Measurements from ENCODE around the gene TEX261. TPM values are rescaled to one million over a fixed set of nuclear protein-coding genes. Genes with fewer than 3 reads are reported as not detected.

Gene TEX261
- total and polyA plus RNA-seq, 4 donors: 25.2 to 61.7 (median 43.5) TPM

GRCh38 chr2:70961648-70961994, 33.1 kb downstream of the TEX261 start:
- DNase-seq (ENCODE audit: low read depth in 4 of 6, low spot score in 6 of 6): no peak

GRCh38 chr2:70960833-70961647, 33.6 kb downstream of the TEX261 start:
- no peaks in the 10 kb centered on the region for H3K9me3 ChIP-seq (ENCODE audit: control insufficient read depth, insufficient read depth, low read length)
- peaks cover 31% of the 10 kb centered on the region for H3K27me3 ChIP-seq (ENCODE audit: control insufficient read depth, insufficient read depth, low read length)
- no peak overlapping the region for H3K4me3 ChIP-seq (ENCODE audit: low read depth, low read length)
- no peaks in the 10 kb centered on the region for H3K36me3 ChIP-seq (ENCODE audit: control insufficient read depth, insufficient read depth, low read length)
- WGBS (ENCODE audit: insufficient coverage): 63% methylated on average over 14 of the region's 14 CpGs
- peaks cover 10% of the 10 kb centered on the region for H3K4me1 ChIP-seq (ENCODE audit: control insufficient read depth, insufficient read depth, low read length)
- no peak for DNase-seq (ENCODE audit: low read depth in 4 of 6, low spot score in 6 of 6)
- H3K27ac ChIP-seq (ENCODE audit: low read depth, low read length): no peak overlapping the region

More at GRCh38 chr2:70961648-70961994, 33.1 kb downstream of the TEX261 start:
- H3K36me3 ChIP-seq (ENCODE audit: control insufficient read depth, insufficient read depth, low read length): no peaks in the 10 kb centered on the region
- H3K4me1 ChIP-seq (ENCODE audit: control insufficient read depth, insufficient read depth, low read length): peaks cover 10% of the 10 kb centered on the region
- H3K27ac ChIP-seq (ENCODE audit: low read depth, low read length): no peak overlapping the region
- 90% methylated on average over 2 of the region's 4 CpGs for WGBS (ENCODE audit: insufficient coverage)
- H3K27me3 ChIP-seq (ENCODE audit: control insufficient read depth, insufficient read depth, low read length): peaks cover 31% of the 10 kb centered on the region
- H3K4me3 ChIP-seq (ENCODE audit: low read depth, low read length): no peak overlapping the region
- no peaks in the 10 kb centered on the region for H3K9me3 ChIP-seq (ENCODE audit: control insufficient read depth, insufficient read depth, low read length)

GRCh38 chr2:70959851-70960832, 34.5 kb downstream of the TEX261 start:
- Histone ChIP-seq H3K27me3 (ENCODE audit: control insufficient read depth, insufficient read depth, low read length) (peaks cover 25% of the 10 kb centered on the region), H3K4me3 (ENCODE audit: low read depth, low read length) (no peak overlapping the region), H3K4me1 (ENCODE audit: control insufficient read depth, insufficient read depth, low read length) (peaks cover 9% of the 10 kb centered on the region), H3K27ac (ENCODE audit: low read depth, low read length) (no peak overlapping the region), H3K36me3 (ENCODE audit: control insufficient read depth, insufficient read depth, low read length) (no peaks in the 10 kb centered on the region), H3K9me3 (ENCODE audit: control insufficient read depth, insufficient read depth, low read length) (no peaks in the 10 kb centered on the region)
- no peak for DNase-seq (ENCODE audit: low read depth in 4 of 6, low spot score in 6 of 6)
- 84% methylated on average over 15 of the region's 17 CpGs for WGBS (ENCODE audit: insufficient coverage)

GRCh38 chr2:70959271-70959761, 35.4 kb downstream of the TEX261 start:
- no peaks in the 10 kb centered on the region for H3K9me3 ChIP-seq (ENCODE audit: control insufficient read depth, insufficient read depth, low read length)
- H3K27ac ChIP-seq (ENCODE audit: low read depth, low read length): no peak overlapping the region
- H3K4me1 ChIP-seq (ENCODE audit: control insufficient read depth, insufficient read depth, low read length): peaks cover under 1% of the 10 kb centered on the region
- DNase-seq (ENCODE audit: low read depth in 4 of 6, low spot score in 6 of 6): no peak
- WGBS (ENCODE audit: insufficient coverage): 91% methylated on average over 9 of the region's 9 CpGs
- H3K27me3 ChIP-seq (ENCODE audit: control insufficient read depth, insufficient read depth, low read length): peaks cover 24% of the 10 kb centered on the region
- H3K4me3 ChIP-seq (ENCODE audit: low read depth, low read length): no peak overlapping the region
- no peaks in the 10 kb centered on the region for H3K36me3 ChIP-seq (ENCODE audit: control insufficient read depth, insufficient read depth, low read length)

- H3K27me3 ChIP-seq (ENCODE audit: control insufficient read depth, insufficient read depth, low read length): peaks cover 19% of the 10 kb centered on the region
- DNase-seq (ENCODE audit: low read depth in 4 of 6, low spot score in 6 of 6): no peak
- 94% methylated on average over 3 of the region's 6 CpGs for WGBS (ENCODE audit: insufficient coverage)
Measured at GRCh38 chr2:70958759-70959158, 35.9 kb downstream of the TEX261 start.

GRCh38 chr2:70957798-70958197, 36.9 kb downstream of the TEX261 start:
- Histone ChIP-seq H3K4me3 (ENCODE audit: low read depth, low read length) (no peak overlapping the region), H3K4me1 (ENCODE audit: control insufficient read depth, insufficient read depth, low read length) (no peaks in the 10 kb centered on the region), H3K27me3 (ENCODE audit: control insufficient read depth, insufficient read depth, low read length) (peaks cover 14% of the 10 kb centered on the region), H3K9me3 (ENCODE audit: control insufficient read depth, insufficient read depth, low read length) (no peaks in the 10 kb centered on the region), H3K27ac (ENCODE audit: low read depth, low read length) (no peak overlapping the region), H3K36me3 (ENCODE audit: control insufficient read depth, insufficient read depth, low read length) (no peaks in the 10 kb centered on the region)
- 73% methylated on average over 2 of the region's 6 CpGs for WGBS (ENCODE audit: insufficient coverage)
- no peak for DNase-seq (ENCODE audit: low read depth in 4 of 6, low spot score in 6 of 6)

More at GRCh38 chr2:70958759-70959158, 35.9 kb downstream of the TEX261 start:
- Histone ChIP-seq H3K4me3 (ENCODE audit: low read depth, low read length) (no peak overlapping the region), H3K4me1 (ENCODE audit: control insufficient read depth, insufficient read depth, low read length) (no peaks in the 10 kb centered on the region), H3K27ac (ENCODE audit: low read depth, low read length) (no peak overlapping the region), H3K36me3 (ENCODE audit: control insufficient read depth, insufficient read depth, low read length) (no peaks in the 10 kb centered on the region), H3K9me3 (ENCODE audit: control insufficient read depth, insufficient read depth, low read length) (no peaks in the 10 kb centered on the region)

GRCh38 chr2:70956141-70956540, 38.5 kb downstream of the TEX261 start:
- no peaks in the 10 kb centered on the region for H3K36me3 ChIP-seq (ENCODE audit: control insufficient read depth, insufficient read depth, low read length)
- no peak overlapping the region for H3K4me3 ChIP-seq (ENCODE audit: low read depth, low read length)
- H3K27ac ChIP-seq (ENCODE audit: low read depth, low read length): no peak overlapping the region
- H3K9me3 ChIP-seq (ENCODE audit: control insufficient read depth, insufficient read depth, low read length): no peaks in the 10 kb centered on the region
- no peak for DNase-seq (ENCODE audit: low read depth in 4 of 6, low spot score in 6 of 6)
- WGBS (ENCODE audit: insufficient coverage): no CpG with 5 or more reads among the region's 2 CpGs
- H3K4me1 ChIP-seq (ENCODE audit: control insufficient read depth, insufficient read depth, low read length): no peaks in the 10 kb centered on the region
- H3K27me3 ChIP-seq (ENCODE audit: control insufficient read depth, insufficient read depth, low read length): peaks cover 14% of the 10 kb centered on the region

- H3K4me3 ChIP-seq (ENCODE audit: low read depth, low read length): no peak overlapping the region
- WGBS (ENCODE audit: insufficient coverage): 84% methylated on average over 5 of the region's 7 CpGs
- no peaks in the 10 kb centered on the region for H3K4me1 ChIP-seq (ENCODE audit: control insufficient read depth, insufficient read depth, low read length)
- DNase-seq (ENCODE audit: low read depth in 4 of 6, low spot score in 6 of 6): no peak
- H3K9me3 ChIP-seq (ENCODE audit: control insufficient read depth, insufficient read depth, low read length): no peaks in the 10 kb centered on the region
- peaks cover 14% of the 10 kb centered on the region for H3K27me3 ChIP-seq (ENCODE audit: control insufficient read depth, insufficient read depth, low read length)
- no peak overlapping the region for H3K27ac ChIP-seq (ENCODE audit: low read depth, low read length)
- H3K36me3 ChIP-seq (ENCODE audit: control insufficient read depth, insufficient read depth, low read length): no peaks in the 10 kb centered on the region
Measured at GRCh38 chr2:70954886-70955285, 39.8 kb downstream of the TEX261 start.

- no peak for DNase-seq (ENCODE audit: low read depth in 4 of 6, low spot score in 6 of 6)
- 77% methylated on average over 5 of the region's 11 CpGs for WGBS (ENCODE audit: insufficient coverage)
- Histone ChIP-seq H3K27me3 (ENCODE audit: control insufficient read depth, insufficient read depth, low read length) (peaks cover 32% of the 10 kb centered on the region), H3K36me3 (ENCODE audit: control insufficient read depth, insufficient read depth, low read length) (no peaks in the 10 kb centered on the region), H3K4me3 (ENCODE audit: low read depth, low read length) (no peak overlapping the region), H3K27ac (ENCODE audit: low read depth, low read length) (no peak overlapping the region), H3K4me1 (ENCODE audit: control insufficient read depth, insufficient read depth, low read length) (peaks cover 14% of the 10 kb centered on the region), H3K9me3 (ENCODE audit: control insufficient read depth, insufficient read depth, low read length) (no peaks in the 10 kb centered on the region)
Measured at GRCh38 chr2:70949086-70949485, 45.6 kb downstream of the TEX261 start.

All from spinal cord (tissue), 10 donors.